Measurements from ENCODE around the gene EIF3A.

DNA sequence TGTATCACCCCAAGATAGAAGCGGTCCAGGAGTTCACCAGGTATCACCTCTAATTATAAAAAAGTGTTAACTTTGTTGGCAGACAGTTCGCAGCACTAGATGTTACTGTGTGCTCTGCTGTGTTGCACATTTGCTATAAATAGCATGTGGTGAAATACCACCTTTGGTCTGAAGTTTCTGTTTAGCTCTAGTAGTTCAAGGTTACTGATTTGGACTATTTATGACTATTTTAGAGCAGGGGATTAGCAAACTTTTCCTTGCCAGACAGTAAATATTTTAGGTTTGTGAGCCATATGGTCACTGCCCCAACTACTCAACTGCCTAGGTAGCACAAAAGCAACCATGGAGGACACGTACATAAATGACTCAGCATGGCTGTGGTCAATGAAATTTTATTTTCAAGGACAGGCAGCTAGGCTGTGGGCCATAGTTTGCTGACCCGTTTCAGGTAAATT is 39.8 kb upstream of the EIF3A start:
- TF ChIP-seq, protein P1, sequence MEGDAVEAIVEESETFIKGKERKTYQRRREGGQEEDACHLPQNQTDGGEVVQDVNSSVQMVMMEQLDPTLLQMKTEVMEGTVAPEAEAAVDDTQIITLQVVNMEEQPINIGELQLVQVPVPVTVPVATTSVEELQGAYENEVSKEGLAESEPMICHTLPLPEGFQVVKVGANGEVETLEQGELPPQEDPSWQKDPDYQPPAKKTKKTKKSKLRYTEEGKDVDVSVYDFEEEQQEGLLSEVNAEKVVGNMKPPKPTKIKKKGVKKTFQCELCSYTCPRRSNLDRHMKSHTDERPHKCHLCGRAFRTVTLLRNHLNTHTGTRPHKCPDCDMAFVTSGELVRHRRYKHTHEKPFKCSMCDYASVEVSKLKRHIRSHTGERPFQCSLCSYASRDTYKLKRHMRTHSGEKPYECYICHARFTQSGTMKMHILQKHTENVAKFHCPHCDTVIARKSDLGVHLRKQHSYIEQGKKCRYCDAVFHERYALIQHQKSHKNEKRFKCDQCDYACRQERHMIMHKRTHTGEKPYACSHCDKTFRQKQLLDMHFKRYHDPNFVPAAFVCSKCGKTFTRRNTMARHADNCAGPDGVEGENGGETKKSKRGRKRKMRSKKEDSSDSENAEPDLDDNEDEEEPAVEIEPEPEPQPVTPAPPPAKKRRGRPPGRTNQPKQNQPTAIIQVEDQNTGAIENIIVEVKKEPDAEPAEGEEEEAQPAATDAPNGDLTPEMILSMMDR (IDR thresholded peaks at IDR 0.05; ENCODE audit: poor library complexity, severe bottlenecking) = no peak
- TF ChIP-seq POLR2AphosphoS5 (IDR thresholded peaks at IDR 0.05) (no peak), SMC3 (conservative IDR thresholded peaks at IDR 0.05; ENCODE audit: poor library complexity) (no peak), RAD21 (conservative IDR thresholded peaks at IDR 0.05) (no peak), TAF1 (IDR thresholded peaks at IDR 0.05; ENCODE audit: low read depth) (no peak), EP300 (conservative IDR thresholded peaks at IDR 0.05; ENCODE audit: poor library complexity, severe bottlenecking) (no peak)
